ENCODE data around the gene POLG2. TPM values are rescaled to one million over a fixed set of nuclear protein-coding genes. Genes with fewer than 3 reads are reported as not detected.
A peak's percentile ranks its signal among the peaks of the same experiment; 100 is the strongest.

The POLG2 gene
- total and polyA plus RNA-seq, 2 of the 8 experiments (the other 6 are each of a cell fraction or from before 2014, with no cell fraction given), result 9.7 to 34.3 TPM

GRCh38 chr17:64515829-64516228 is 19.0 kb upstream of the POLG2 start:
- no peak for FAIRE-seq

More at GRCh38 chr17:64515829-64516228, 19.0 kb upstream of the POLG2 start:
- DNase-seq (ENCODE audit: low read depth in 1 of 2, low spot score in 2 of 2), result no peak
- Histone ChIP-seq H3K14ac (ENCODE audit: insufficient read length) (no peak overlapping the region), H2BK20ac (ENCODE audit: low read length) (no peak overlapping the region), H3K9me3 (ENCODE audit: insufficient read depth in 2 of 2, low read depth in 1 of 2, low read length in 1 of 2) (no peaks in the 10 kb centered on the region), H3K4me1 (replicated peaks in 1 of 4; ENCODE audit: control insufficient read depth in 3 of 4, insufficient read depth in 4 of 4, low read length in 3 of 4) (peaks cover 0 to under 1% (median 0%) of the 10 kb centered on the region in 4 experiments; a peak in 1 of 7 replicates), H3K79me1 (ENCODE audit: low read depth, low read length) (peaks cover 2% of the 10 kb centered on the region; the same call in 1 of the 2 replicates), H3K36me3 (ENCODE audit: control insufficient read depth in 2 of 4, insufficient read depth in 4 of 4, low read length in 3 of 4) (peaks cover 9 to 93% (median 62%) of the 10 kb centered on the region in 4 experiments), H2BK5ac (ENCODE audit: low read depth, low read length) (no peak overlapping the region), H3K4me2 (ENCODE audit: insufficient read depth in 1 of 2, low read depth in 2 of 2, low read length in 2 of 2) (no peak overlapping the region), H3K9ac (replicated peaks in 1 of 4; ENCODE audit: extremely low read depth in 1 of 4, low read depth in 3 of 4, low read length in 3 of 4) (no peak overlapping the region), H4K91ac (replicated peaks; ENCODE audit: insufficient read length, low read length) (no peak overlapping the region), H2BK12ac (ENCODE audit: low read depth, low read length) (no peak overlapping the region), H3K4me3 (ENCODE audit: extremely low read depth in 1 of 4, insufficient read depth in 2 of 4, low read depth in 3 of 4, low read length in 4 of 4) (no peak overlapping the region), H3K27me3 (replicated peaks in 1 of 4; ENCODE audit: control insufficient read depth in 3 of 4, extremely low read depth in 1 of 4, insufficient read depth in 3 of 4, low read length in 3 of 4) (no peaks in the 10 kb centered on the region), H3K23ac (ENCODE audit: insufficient read length) (no peak overlapping the region), H4K5ac (ENCODE audit: insufficient read length, low read depth, low read length) (no peak overlapping the region), H3K23me2 (ENCODE audit: low read depth, low read length) (no peaks in the 10 kb centered on the region), H3K79me2 (ENCODE audit: control insufficient read depth in 1 of 2, insufficient read depth in 2 of 2, low read length in 2 of 2) (peaks cover 0 to 24% of the 10 kb centered on the region in 2 experiments; a peak in 2 of 4 replicates), H3K27ac (ENCODE audit: low read depth, low read length) (no peak overlapping the region), H3K4ac (replicated peaks; ENCODE audit: insufficient read length, low read depth, low read length) (no peak overlapping the region), H3K56ac (replicated peaks; ENCODE audit: insufficient read length, low read depth, low read length) (no peak overlapping the region), H2AK5ac (ENCODE audit: low read depth, low read length) (no peak overlapping the region), H2AFZ (ENCODE audit: low read length) (no peak overlapping the region), H3K18ac (ENCODE audit: extremely low read depth, low read length) (no peak overlapping the region), H4K8ac (ENCODE audit: extremely low read depth, insufficient read depth, low read length) (no peak overlapping the region), H2BK15ac (ENCODE audit: low read length) (no peak overlapping the region), H4K20me1 (replicated peaks in 1 of 2; ENCODE audit: control insufficient read depth in 1 of 2, insufficient read depth in 2 of 2, low read length in 2 of 2) (peaks cover 4 to 7% of the 10 kb centered on the region in 2 experiments), H2BK120ac (replicated peaks; ENCODE audit: low read depth, low read length) (no peak overlapping the region)
- no peak for TF ChIP-seq CTCF (IDR thresholded peaks at IDR 0.05; ENCODE audit: control extremely low read depth in 1 of 3, insufficient read depth in 1 of 3, low read depth in 1 of 3, low read length in 3 of 3)
- 0 out of 3 replicates have a peak, but pooled peaks of 1 of the 2 experiments have one; percentile 24 for TF ChIP-seq POLR2A (IDR thresholded peaks at IDR 0.05; ENCODE audit: control extremely low read depth in 1 of 2, low read depth in 2 of 2, low read length in 2 of 2)
- ChIA-PET CTCF (ENCODE audit: partially characterized antibody) (interaction anchor here (0.8 to 1.3 kb wide), 3 partner anchors 18 to 134 kb away, joined by 3 to 4 read pairs (median 3); no protein-coding TSS in a partner anchor), POLR2A (ENCODE audit: partially characterized antibody) (interaction anchor here (0.8 to 3.2 kb wide), 5 partner anchors 9 to 62 kb away, joined by 3 to 37 read pairs (median 3); partner anchors contain the start of genes CEP95, DDX5 and POLG2)
- WGBS, 2 experiments (ENCODE audit: extremely low coverage in 1 of 2, insufficient coverage in 1 of 2, insufficient read length in 1 of 2, insufficient replicate concordance in 2 of 2, low coverage in 1 of 2, low lambda C conversion rate in 2 of 2, missing lambda C conversion rate in 1 of 2), result 100% methylated on average over 1 of the region's 1 CpG; no CpG with 5 or more reads in 1 of the 2 experiments
